T-helper 1 cell treated with Interleukin-12 subunit alpha and Interleukin-12 subunit beta and Interleukin-4 antibody, amounts not matched to agents 30 μg/mL and 1 μg/mL, for 36 hours (primary cell): ENCODE results near the gene PRKCD.

Experiments
- H3K27ac Mint-ChIP-seq: one replicate; pipeline ENCODE4 v1.8.0; 2021; ENCODE audit warnings: mild to moderate bottlenecking, mixed read lengths
- H3K27me3 Mint-ChIP-seq: one replicate; pipeline ENCODE4 v1.8.0; 2021; ENCODE audit warnings: low read depth, mixed read lengths
- H3K36me3 Mint-ChIP-seq: one replicate; pipeline ENCODE4 v1.8.0; 2021; ENCODE audit warnings: low read depth, mixed read lengths
- H3K4me1 Mint-ChIP-seq: one replicate; pipeline ENCODE4 v1.8.0; 2021; ENCODE audit warnings: low read depth, mixed read lengths
- H3K4me3 Mint-ChIP-seq: one replicate; pipeline ENCODE4 v1.8.0; 2021; ENCODE audit warnings: mild to moderate bottlenecking, moderate library complexity, mixed read lengths
- H3K9me3 Mint-ChIP-seq: one replicate; pipeline ENCODE4 v1.8.0; 2021; ENCODE audit warnings: mixed read lengths

PRKCD gene

DNA sequence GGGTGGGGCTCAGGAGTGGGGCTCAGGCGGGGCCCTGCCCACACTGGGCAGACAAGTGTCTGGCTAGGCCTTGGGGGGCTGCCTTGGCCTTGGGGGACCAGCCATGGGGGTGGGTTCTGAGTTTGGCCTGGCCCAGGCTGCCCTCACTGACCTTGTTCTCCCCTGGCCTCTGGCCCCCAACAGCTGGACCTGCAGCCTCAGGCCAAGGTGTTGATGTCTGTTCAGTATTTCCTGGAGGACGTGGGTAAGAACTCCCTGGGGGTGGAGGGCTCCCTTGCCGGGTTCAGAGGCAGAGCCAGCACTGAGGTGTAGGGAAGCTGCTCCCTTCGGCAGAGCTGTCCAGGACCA is 20.0 kb downstream of the PRKCD start:
- no peak overlapping the region for H3K4me3 Mint-ChIP-seq
- H3K4me1 Mint-ChIP-seq = no peaks in the 10 kb centered on the region
- peaks cover 10% of the 10 kb centered on the region for H3K36me3 Mint-ChIP-seq
- H3K27ac Mint-ChIP-seq = no peak overlapping the region
- H3K27me3 Mint-ChIP-seq = no peaks in the 10 kb centered on the region
- H3K9me3 Mint-ChIP-seq = no peaks in the 10 kb centered on the region

GRCh38 chr3:53181528-53181927 is 20.5 kb downstream of the PRKCD start:
- no peak overlapping the region for H3K27ac Mint-ChIP-seq
- peaks cover 10% of the 10 kb centered on the region for H3K36me3 Mint-ChIP-seq
- H3K4me3 Mint-ChIP-seq = no peak overlapping the region
- no peaks in the 10 kb centered on the region for H3K9me3 Mint-ChIP-seq
- no peaks in the 10 kb centered on the region for H3K27me3 Mint-ChIP-seq
- no peaks in the 10 kb centered on the region for H3K4me1 Mint-ChIP-seq

GRCh38 chr3:53182764-53183355 is 21.9 kb downstream of the PRKCD start:
- Mint-ChIP-seq H3K27me3 (no peaks in the 10 kb centered on the region), H3K4me1 (no peaks in the 10 kb centered on the region), H3K4me3 (no peak overlapping the region), H3K9me3 (no peaks in the 10 kb centered on the region), H3K27ac (no peak overlapping the region), H3K36me3 (peaks cover 14% of the 10 kb centered on the region)

- H3K4me1 Mint-ChIP-seq = no peaks in the 10 kb centered on the region
- H3K36me3 Mint-ChIP-seq = peaks cover 14% of the 10 kb centered on the region
- H3K9me3 Mint-ChIP-seq = no peaks in the 10 kb centered on the region
- H3K27ac Mint-ChIP-seq = no peak overlapping the region
- H3K27me3 Mint-ChIP-seq = no peaks in the 10 kb centered on the region
- no peak overlapping the region for H3K4me3 Mint-ChIP-seq
These were observed 22.5 kb downstream of the PRKCD start for GRCh38 chr3:53183514-53183913.

GRCh38 chr3:53184701-53185100 is 23.7 kb downstream of the PRKCD start:
- H3K36me3 Mint-ChIP-seq = peaks cover 12% of the 10 kb centered on the region
- H3K4me3 Mint-ChIP-seq = no peak overlapping the region
- H3K27ac Mint-ChIP-seq = no peak overlapping the region
- no peaks in the 10 kb centered on the region for H3K9me3 Mint-ChIP-seq
- no peaks in the 10 kb centered on the region for H3K4me1 Mint-ChIP-seq
- H3K27me3 Mint-ChIP-seq = no peaks in the 10 kb centered on the region

DNA sequence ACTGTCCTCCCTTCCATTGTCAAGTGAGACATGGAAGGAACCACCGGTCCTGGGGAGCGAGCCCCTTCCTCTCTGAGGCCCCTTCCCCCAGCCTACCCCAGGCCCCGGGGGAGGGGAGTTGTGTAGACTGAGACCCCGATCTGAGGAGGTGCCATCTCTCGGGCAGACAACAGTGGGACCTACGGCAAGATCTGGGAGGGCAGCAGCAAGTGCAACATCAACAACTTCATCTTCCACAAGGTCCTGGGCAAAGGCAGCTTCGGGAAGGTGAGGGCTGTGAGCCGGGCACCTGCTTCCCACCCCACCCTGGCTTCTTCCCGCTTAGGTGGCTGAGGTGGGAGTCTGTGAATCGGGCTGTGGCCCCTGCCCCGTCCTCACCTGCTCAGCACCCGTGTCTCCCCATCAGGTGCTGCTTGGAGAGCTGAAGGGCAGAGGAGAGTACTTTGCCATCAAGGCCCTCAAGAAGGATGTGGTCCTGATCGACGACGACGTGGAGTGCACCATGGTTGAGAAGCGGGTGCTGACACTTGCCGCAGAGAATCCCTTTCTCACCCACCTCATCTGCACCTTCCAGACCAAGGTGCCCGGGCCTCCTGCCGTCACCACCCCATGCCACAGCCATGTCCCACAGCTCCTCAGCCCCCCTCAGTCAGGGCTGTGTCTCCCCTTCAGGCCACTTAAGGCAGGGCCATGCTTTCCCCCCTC is 24.9 kb downstream of the PRKCD start:
- Mint-ChIP-seq H3K36me3 (peaks cover 18% of the 10 kb centered on the region), H3K4me3 (no peak overlapping the region), H3K9me3 (no peaks in the 10 kb centered on the region), H3K4me1 (no peaks in the 10 kb centered on the region), H3K27ac (no peak overlapping the region), H3K27me3 (no peaks in the 10 kb centered on the region)

DNA sequence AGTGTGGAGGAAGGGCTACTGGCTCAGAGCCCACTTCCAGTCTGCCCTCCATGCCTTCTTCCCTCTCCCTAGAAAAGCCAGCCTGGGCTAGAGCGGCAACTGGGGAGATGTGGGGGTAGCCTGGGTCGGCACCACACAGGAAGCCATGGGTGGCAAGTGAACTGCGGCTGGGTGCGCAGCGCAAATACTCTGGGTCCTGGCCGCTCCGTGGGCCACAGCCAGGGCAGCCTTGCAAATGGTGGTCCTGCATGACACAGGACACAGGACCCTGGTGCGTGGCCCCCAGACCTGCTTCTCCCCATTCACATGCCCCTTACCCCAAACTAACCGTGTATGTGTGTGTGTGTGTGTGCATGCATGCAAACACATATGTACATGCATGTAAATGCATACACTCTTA is 25.7 kb downstream of the PRKCD start:
- Mint-ChIP-seq H3K27me3 (no peaks in the 10 kb centered on the region), H3K4me3 (no peak overlapping the region), H3K9me3 (no peaks in the 10 kb centered on the region), H3K4me1 (no peaks in the 10 kb centered on the region), H3K27ac (no peak overlapping the region), H3K36me3 (peaks cover 18% of the 10 kb centered on the region)

- Mint-ChIP-seq H3K27me3 (no peaks in the 10 kb centered on the region), H3K4me1 (no peaks in the 10 kb centered on the region), H3K4me3 (no peak overlapping the region), H3K9me3 (no peaks in the 10 kb centered on the region), H3K27ac (no peak overlapping the region), H3K36me3 (peaks cover 16% of the 10 kb centered on the region)
These were observed 26.4 kb downstream of the PRKCD start for GRCh38 chr3:53187430-53187829.

GRCh38 chr3:53188136-53188685 is 27.2 kb downstream of the PRKCD start:
- H3K9me3 Mint-ChIP-seq = no peaks in the 10 kb centered on the region
- peaks cover 17% of the 10 kb centered on the region for H3K36me3 Mint-ChIP-seq
- no peaks in the 10 kb centered on the region for H3K27me3 Mint-ChIP-seq
- no peak overlapping the region for H3K4me3 Mint-ChIP-seq
- H3K4me1 Mint-ChIP-seq = peaks cover 4% of the 10 kb centered on the region
- H3K27ac Mint-ChIP-seq = no peak overlapping the region

DNA sequence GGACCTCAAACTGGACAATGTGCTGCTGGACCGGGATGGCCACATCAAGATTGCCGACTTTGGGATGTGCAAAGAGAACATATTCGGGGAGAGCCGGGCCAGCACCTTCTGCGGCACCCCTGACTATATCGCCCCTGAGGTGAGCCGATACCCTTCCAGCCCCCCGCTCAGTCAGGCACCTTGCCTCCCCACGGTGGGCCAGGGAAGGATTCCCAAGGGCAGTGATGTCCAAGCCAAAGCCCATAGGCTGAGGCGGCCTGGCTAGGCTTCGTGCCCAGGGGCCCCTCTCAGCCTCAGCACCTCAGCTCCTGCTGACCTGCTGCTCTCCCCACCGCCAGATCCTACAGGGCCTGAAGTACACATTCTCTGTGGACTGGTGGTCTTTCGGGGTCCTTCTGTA is 27.7 kb downstream of the PRKCD start:
- peaks cover 4% of the 10 kb centered on the region for H3K4me1 Mint-ChIP-seq
- no peak overlapping the region for H3K27ac Mint-ChIP-seq
- no peaks in the 10 kb centered on the region for H3K27me3 Mint-ChIP-seq
- H3K4me3 Mint-ChIP-seq = no peak overlapping the region
- H3K36me3 Mint-ChIP-seq = peaks cover 17% of the 10 kb centered on the region
- no peaks in the 10 kb centered on the region for H3K9me3 Mint-ChIP-seq

GRCh38 chr3:53189276-53189675 is 28.3 kb downstream of the PRKCD start:
- Mint-ChIP-seq H3K27me3 (no peaks in the 10 kb centered on the region), H3K4me3 (no peak overlapping the region), H3K36me3 (peaks cover 17% of the 10 kb centered on the region), H3K9me3 (no peaks in the 10 kb centered on the region), H3K27ac (no peak overlapping the region), H3K4me1 (peaks cover 4% of the 10 kb centered on the region)

GRCh38 chr3:53190659-53191058 is 29.6 kb downstream of the PRKCD start:
- Mint-ChIP-seq H3K4me3 (no peak overlapping the region), H3K27ac (no peak overlapping the region), H3K36me3 (peaks cover 12% of the 10 kb centered on the region), H3K27me3 (no peaks in the 10 kb centered on the region), H3K4me1 (peaks cover 9% of the 10 kb centered on the region), H3K9me3 (no peaks in the 10 kb centered on the region)

GRCh38 chr3:53191836-53192480 is 30.9 kb downstream of the PRKCD start:
- Mint-ChIP-seq H3K36me3 (peaks cover 11% of the 10 kb centered on the region), H3K9me3 (no peaks in the 10 kb centered on the region), H3K27ac (no peak overlapping the region), H3K4me3 (no peak overlapping the region), H3K27me3 (no peaks in the 10 kb centered on the region), H3K4me1 (peaks cover 9% of the 10 kb centered on the region)

DNA sequence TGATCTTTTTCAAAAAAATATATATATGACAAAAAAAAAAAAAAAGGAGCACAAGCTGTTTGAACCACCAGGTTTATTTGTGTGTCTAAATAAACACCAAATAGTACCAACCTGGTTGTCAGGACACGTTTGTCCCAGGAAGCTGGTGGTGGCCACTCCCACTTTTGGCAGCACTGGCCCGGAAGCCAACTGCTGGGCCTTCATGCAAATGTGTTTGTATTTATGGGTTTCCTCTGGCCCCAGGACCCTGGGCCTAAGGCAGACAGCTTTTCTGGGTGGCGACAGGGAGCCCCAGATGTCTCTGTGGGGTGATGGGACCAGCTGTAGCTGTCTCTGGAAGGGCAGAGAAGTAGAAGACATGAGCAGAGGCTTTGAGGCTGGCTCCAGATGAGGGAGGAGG is 31.6 kb downstream of the PRKCD start:
- H3K27me3 Mint-ChIP-seq = no peaks in the 10 kb centered on the region
- H3K36me3 Mint-ChIP-seq = peaks cover 8% of the 10 kb centered on the region
- H3K4me1 Mint-ChIP-seq = peaks cover 12% of the 10 kb centered on the region
- no peaks in the 10 kb centered on the region for H3K9me3 Mint-ChIP-seq
- H3K4me3 Mint-ChIP-seq = no peak overlapping the region
- no peak overlapping the region for H3K27ac Mint-ChIP-seq
